ENCODE results near the gene ZNF641.

ZNF641 gene

DNA sequence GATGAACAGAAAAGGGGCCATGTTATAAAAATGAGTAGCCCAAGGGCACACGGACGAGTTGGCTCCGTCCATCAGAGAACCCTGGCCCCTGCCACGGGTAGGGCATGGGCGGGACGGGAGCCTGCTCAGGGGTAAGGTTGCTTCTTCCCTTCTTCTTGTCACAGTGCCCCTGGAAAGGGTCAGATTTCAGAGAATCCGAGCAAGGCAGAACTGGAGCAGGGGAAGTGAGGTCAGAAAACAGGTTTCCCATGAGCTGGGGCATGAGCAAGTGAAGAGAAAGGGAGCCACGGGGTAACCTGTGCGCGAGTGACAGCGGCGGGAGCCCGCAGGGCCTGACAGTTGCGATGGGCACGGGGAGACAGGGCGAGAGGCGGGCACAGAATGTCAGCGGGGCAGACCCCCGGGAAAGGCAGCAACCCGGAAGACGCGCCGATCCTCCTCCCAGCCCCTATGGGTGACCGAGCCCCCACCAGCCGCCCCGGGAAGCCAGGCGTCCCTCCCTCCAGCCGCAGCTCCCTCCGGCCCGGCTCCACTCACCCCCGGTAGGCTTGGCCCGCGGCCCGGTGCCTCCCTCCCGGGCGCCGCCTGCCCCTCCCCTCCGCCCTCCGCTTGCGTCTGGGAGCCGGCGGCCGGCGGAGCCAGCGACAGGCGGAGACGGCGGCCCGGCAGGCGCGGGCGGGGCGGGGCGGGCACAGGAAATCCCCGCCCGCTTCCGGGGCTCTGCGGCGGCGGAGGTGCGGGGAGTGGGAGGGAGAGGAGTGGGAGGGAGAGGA is at the start of gene ZNF641:
ZNF641 (minus strand) TSS at position 671 of the 773 bp plus-strand sequence. CDS start 2,829 bp downstream, outside the sequence.
- DNase-seq (ENCODE audit: low spot score) = peak; percentile 86

DNA sequence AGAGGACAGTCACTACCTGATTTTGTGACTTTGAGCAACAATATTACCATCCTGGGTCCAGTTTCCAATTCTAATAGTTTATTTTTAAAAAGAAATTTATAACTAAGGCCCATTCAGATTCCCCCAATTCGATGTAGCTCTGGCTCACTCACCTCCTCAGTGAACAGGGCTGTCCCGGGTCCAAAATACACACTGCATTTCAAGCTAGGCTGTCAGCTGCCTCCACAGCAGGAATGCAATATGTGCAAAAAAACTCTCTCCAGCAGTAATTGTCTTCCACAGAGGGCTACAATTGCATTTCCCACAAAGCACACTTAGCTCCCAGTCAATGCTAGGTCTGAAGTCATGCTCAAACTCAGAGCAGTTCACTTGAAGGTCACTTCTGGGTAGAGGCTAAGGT is 39.3 kb upstream of the ZNF641 start:
- no peak for DNase-seq (ENCODE audit: low spot score)

DNA sequence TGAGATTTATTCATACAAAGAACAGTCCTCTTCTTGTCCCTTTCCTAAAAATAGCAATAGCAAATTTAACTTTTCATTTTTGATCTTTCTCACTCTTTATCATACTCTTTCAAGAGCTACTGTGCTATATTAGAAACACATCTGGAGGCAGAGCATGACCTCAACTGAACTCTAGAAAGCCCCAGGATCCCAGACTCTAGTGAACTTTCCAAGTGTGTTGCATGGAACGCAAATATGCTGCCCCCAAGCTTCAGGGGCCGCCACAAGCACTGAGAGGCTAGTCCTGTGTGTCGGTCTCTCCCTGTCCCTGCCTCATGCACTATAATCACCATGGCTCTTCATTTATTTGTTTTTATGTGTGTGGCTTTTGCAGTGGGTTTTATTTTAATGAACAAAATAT is 38.7 kb upstream of the ZNF641 start:
- DNase-seq (ENCODE audit: low spot score) = no peak

DNA sequence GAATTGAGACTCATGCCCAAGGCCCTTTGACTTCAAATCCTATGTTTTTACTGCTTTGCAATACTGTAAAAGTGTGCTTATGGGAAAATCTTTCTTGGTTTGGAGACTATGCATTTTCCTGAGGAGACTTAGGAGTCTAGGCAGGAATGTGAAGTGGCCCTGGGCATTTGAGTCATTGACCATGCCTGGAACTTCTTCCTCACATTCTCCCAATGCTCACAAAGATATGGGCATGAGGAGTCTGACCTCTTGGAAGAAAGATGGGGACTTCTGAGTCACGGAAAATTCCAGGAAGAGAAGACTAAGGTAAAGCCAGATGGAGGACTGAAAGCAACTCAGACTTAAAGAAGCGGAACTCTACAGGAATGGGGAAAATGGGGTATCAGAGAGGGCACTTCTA is 38.2 kb upstream of the ZNF641 start:
- no peak for DNase-seq (ENCODE audit: low spot score)

DNA sequence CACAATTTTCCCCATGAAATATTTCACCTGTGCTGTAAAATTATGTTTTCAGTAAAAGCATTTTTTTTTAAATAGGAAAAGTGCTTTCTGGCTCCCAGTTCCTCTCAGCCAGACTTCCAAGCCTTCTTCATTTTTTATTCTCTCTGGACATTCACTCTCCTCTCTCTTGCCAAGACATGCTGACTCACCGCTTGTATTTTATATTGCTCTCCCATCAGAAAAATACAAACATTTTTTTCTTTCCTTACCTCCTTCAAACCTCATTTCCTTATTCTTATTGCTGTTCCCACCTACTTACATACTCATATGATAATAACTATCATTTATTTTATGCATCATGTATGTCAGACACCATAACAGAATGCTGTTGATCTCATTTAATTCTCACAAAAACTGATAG is 37.7 kb upstream of the ZNF641 start:
- DNase-seq (ENCODE audit: low spot score) = no peak

DNA sequence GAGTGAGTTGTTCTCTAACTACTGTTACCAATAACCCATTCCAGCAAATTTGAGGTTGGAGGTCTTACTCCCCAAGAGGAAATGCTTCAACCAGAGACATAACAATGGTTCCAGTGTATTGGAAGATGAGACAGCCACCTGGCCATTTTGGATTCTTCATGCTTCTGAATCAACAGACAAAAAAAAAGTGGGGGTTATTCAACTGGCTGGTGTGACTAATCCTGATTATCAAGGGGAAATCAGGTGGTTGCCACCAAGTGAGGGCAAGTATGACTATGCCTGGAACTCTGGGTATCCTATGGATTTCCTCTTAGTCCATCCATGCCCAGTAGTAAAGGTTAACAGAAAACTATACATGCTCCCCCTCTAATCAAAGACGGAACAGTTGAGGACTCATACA is 29.9 kb upstream of the ZNF641 start:
- no peak for DNase-seq (ENCODE audit: low spot score)

DNA sequence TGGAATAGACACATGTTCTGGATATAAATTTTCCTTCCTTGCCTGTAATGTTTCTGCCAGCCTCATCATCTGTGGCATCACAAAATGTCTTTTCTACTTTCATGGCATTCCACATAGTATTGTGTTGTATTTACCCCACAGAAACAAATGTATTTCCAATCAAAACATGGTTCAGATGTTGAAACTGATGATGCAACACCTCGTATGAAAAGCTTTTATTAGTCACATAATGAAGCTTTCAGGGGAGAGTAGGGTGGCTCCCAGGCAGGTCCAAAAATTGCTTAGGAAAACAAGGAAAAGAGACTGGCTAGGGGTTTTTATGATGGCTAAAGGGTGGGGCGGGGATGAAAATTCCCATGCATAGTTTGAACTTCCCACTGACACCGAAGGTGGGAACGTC is 29.1 kb upstream of the ZNF641 start:
- DNase-seq (ENCODE audit: low spot score) = no peak

DNA sequence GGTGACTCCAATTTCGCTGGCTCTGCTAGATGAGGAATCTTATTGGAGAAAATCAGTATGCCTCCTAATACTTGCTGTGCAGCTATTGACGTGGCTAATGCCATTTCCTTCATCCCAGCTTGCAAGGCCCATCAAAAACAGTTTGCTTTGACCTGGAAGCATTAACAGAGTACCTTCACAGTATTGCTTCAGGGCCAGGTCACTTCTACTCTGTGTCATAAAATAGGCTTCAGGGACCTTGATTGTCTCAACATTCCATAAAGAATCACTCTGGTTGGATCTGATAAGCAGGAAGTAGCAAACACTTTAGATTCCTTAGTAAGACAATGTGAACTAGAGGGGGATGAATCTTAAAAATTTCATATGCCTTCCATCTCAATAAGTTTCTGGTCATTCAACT is 26.9 kb upstream of the ZNF641 start:
- no peak for DNase-seq (ENCODE audit: low spot score)

DNA sequence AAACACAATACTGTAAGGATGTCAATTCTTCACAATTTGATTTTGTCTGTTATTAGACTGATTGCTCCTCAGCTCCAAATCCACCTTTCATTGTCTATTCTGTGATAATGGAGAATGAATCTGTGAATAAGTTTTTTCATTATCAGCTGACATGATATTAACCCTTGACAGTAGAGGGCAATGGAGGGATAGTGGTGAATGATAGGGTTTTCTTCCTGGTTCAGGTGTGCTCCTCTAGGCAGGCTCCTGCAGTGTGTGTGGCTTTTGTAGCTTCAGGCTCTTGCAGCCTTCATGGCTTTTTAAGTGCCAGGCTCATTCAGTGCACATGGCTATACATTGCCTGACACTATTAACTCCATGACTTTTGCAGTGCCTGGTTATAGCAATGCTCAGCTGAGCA is 23.4 kb upstream of the ZNF641 start:
- DNase-seq (ENCODE audit: low spot score) = no peak

DNA sequence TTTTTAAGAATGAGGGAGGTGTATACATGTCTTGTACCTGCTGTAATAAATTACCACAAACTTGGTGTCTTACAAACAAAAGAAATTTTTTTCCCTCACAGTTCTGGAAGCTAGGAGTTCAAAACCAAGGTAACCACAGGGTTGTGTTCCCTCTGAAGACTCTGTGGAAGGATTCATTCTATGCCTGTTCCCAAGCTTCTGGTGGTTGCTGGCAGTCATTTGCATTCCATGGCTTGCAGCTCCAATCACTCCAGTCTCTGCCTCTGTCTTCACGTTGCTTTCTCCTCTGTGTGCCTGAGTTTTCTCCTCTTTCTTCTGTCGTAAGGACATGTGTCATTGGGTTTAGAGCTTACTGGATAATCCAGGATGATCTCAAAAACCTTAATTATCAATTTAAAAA is 15.4 kb upstream of the ZNF641 start:
- DNase-seq (ENCODE audit: low spot score) = no peak

DNA sequence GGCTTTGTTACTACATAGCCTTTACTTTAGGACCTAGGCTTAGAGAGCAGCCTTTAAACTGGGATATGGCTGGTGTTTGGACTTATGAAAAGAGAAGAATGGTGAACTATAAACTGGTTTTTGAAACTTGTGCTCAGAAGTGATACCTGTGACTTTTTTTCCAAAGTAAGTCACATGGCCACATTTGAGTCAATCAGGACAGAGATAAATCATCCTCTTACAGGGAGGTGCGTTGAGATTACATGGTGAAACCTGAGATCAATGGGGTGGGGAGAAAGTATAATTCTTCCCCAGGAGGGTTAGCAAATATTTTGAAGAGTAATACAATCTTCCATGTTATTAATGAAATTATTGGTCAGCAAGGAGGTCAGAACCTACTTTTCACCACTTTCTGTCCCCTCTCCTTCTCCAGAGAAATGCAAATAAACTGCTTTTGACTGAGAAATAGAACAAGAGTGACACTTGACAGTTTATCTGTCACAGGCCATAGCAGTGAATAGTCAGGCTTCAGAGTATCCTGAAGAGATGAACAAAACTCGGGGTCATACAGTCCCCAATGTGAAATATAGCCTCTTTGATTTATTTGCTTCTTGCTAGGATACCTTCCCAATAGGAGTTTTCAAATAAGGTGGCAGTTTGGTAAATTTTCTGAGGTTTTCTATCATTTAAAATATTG is 11.1 kb upstream of the ZNF641 start:
- no peak for DNase-seq (ENCODE audit: low spot score)

DNA sequence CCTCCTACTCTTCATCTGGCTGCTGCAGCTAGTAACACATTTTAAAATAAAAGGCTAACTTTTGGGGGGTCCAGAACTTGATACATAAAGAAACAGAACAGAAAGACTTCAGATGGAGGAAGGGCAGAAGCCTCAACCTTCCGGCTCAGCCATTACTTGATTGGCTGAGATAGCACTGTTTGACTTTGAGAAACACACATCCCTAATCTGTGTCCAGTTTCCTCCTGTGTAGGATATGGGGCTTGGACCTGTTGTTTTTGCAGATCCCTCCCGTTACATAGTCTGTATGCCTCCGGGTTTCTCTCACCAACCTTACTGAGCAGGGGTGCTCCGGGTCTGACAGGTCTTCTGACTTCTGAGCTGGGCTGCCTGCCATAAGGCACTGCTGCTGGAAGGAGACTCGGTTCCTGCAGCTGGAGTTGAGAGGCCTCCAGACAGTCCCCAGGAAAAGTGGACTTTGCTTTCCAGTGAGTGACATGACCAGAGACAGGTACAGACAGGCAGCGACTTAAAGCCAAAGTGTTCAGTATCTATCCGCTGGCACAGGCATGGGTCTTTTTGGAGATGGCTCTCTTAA is 8.3 kb upstream of the ZNF641 start:
- no peak for DNase-seq (ENCODE audit: low spot score)

DNA sequence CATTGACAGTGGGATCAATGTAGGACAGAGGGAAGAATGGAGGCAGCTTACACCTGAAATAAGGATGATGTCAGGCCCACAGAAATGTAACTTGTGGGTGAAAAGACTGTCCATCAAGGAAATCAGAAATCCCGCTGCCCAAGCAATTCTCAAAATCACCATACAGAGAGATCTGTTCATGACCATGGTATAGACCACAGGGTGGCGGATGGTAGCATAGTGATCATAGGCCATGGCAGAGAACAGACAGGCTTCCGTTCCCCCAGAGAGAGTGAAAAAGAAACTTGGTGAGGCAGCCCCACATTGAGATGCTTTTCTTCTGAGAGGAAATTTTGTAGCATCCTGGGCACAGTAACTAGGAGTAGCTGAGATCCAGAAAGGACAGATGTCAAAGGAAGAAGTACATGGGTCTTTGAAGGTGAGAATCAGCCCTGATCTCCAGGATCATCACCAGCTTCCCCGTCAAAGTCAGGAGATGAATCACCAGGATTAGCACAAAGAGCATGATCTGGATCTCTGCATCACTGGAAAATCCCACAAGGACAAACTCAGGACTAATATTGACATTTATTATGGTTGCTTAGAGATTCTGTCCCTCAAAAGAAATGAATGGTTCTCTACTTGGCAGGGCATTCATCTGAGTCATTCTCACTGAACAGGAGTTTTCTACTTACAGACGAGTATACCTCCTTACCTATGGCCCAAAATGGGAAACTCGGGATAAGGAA is 5.5 kb upstream of the ZNF641 start:
- no peak for DNase-seq (ENCODE audit: low spot score)

DNA sequence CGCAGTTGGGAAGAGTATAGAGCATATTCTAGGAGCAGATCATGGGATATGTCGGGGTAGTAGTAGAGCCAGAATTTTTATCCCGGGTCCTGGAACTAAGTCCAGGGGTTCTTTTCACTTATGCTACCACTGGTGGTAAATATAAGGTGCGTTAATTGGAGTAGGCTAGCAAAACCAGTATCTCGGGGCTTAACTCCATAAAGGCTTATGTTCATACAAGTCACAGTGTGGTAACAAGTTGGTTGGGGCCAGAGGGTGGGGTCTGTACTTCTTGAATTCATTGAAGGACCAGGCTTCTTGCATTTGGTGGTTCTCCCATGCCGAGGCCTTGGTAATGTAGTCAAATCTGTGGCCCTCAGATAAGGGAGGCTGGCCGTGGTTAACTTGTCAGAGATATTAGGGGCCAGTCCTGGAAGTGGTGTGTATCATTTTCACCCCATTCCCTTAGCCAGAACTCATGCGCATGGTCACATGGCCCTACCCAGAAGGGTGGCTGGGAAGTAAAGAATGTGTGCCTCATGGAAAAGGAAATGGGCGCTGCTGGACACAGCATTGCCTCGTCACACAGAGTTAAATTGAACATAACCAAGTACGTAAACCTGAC is 1.5 kb upstream of the ZNF641 start:
- DNase-seq (ENCODE audit: low spot score) = no peak

DNA sequence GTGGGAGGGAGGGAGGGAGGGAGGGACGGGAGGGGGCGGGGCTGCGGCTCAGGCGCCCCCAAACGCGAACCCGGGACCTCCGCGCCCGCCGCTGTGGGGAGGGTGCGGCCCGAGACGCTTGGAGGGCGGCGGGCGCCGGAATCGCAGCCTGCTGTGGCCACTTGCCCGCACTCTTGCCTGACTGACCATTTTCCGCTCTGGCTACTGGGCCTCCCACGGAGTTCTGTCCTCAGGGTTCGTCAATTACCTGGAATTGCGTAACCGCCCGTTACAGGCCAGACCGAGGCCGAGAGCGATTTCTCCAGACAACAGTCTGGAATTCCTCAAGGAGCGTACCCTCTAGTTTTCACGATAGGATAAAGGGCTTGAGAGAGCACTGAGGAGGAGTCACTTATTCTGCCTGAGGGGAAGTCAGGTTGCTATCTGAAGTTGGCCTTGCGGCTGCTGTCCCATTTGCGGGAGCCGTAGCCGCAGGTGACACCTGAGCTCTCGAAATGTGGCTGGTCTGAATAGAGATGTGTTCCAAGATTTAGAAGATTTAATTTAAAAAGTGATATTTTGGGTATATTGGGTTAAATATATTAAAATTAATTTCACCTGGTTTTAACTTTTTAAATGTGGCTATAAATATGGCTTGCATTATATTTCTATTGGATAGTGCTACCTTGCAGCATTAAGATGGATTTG is 446 bp upstream of the ZNF641 start:
- peak; percentile 86 for DNase-seq (ENCODE audit: low spot score)

DNA sequence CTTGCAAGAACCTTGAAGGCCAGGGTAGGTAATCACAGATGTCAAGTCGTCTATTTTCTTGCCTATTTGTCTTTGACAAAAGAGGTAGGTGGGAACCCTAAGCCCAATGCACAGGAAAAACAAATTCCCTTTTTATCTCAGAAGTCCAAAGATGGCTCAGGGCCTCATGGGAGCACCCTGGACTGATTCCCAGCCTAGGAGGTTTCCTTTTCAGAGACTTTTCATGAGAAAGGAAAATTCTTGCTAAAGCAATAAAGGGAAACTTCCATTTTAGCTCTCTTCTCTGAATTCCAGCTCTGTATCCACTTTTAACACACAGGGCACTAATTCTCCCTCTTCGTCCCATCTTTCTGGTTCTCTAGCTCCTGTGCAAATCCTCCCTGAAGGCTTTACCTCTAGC is 1.2 kb downstream of the ZNF641 start:
- no peak for DNase-seq (ENCODE audit: low spot score)

DNA sequence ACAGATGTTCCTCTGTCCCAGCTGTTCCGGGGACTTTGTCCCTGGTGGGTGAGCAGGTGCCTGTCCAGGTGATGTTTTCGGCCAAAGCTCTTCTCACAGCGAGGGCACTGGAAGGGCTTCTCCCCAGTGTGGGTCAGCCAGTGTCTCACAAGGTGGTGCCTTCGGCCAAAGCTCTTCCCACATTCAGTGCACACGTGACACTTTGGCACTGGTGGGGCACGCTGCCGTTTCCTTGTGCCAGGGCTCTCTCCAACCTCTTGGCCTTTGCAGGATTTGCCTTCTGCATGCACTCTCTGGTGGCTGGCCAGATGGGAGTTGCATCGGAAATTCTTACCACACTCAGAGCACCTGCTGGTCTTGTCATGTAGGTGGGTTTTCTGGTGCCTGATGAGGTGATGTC is 7.7 kb downstream of the ZNF641 start:
- no peak for DNase-seq (ENCODE audit: low spot score)

DNA sequence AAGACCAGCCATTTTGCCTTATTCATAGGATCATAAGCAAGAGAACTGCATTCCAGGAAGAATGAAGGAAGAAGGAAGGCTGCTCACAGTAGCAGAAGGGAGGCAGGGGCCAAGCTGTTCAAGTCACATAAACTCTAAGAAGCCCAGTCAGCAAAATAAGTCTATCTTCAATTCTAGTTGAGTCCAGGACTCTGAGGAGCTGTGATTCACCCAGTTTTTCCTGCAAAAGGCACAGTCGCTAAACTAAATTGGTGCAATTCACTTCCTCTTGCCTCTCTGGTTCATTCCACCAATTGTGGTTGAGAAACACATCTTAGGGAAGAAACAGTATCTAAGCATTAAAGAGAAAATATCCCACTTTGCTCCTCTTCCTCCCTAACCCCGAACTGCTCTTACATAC is 9.8 kb downstream of the ZNF641 start:
- no peak for DNase-seq (ENCODE audit: low spot score)

DNA sequence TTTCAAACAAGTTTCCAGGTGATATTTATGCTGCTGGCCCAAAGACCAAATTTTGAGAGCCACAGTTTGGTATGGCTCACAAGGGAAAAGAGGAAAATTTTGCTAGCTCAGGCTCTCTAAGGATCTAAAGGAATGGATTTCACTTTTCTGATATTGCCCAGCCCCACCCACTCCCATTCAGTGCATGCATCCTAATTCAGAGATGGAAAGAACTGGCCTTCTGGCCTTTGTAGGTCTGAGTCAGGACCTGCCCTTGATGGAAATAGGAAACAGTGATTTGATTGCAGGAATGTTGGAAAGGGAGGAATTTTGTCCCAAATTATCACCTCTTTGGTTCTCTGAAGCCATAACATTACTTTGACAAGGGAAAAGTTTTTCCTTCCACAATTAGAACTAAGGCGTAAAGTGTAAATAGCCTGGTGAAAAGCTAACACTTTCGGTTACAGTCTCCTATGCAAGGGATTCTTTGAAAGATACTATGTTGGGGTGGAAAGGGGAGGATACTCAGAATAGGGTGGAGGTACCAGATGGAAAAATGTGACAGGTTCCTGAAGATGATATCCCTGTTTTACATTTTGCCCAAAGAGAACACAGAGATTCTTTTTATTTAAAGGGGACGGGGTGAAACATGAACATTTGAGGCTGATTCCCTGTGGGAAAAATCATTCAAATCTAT is 11.1 kb downstream of the ZNF641 start:
- DNase-seq (ENCODE audit: low spot score) = no peak

DNA sequence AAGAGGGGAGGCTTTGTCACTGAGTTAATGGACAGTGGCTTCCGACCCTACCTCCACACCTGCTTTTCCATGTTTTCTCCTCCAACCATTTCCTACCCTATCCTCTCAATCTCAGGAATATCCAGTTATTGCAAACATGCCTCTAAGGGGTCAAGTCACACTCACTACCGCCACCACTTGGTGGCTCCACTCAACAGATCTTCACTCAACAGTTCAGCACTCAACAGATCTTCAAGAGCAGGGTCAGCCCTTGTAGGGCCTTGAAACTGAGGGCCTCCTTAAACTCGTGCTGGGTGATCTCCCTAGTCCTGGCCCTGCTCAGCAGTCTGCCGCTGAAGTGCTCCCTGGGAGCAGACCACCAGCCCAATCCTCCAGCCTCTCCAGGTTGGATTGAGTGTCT is 14.2 kb downstream of the ZNF641 start:
- DNase-seq (ENCODE audit: low spot score) = no peak

DNA sequence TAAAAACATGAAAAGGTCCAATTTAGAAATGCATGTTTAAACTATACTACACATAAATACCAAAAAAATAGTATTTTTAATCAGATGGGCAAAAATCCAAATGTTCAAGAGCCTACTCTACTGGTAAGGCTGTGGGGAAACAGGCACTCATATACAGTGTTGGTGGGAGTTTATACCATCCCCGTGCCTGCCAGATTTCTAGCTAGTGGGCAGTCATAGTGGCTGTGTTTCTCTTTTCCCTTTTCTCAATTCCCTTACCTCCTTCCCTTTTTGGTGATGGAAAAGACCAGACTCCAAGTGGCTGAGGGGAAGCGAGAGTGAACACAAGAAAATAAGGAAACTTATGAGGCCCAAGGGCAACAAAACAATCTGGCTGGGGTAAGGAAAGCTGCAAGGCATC is 14.7 kb downstream of the ZNF641 start:
- no peak for DNase-seq (ENCODE audit: low spot score)
